HFF-Myc (cell line): Measurements from ENCODE around the gene TGM3.

ENCODE experiments used
- DNase-seq: peaks from one replicate; pipeline ENCODE4 v3.0.0-alpha.2; 2011; ENCODE audit warnings: low read depth; ENCODE audit errors: extremely low read depth
- H3K4me3 ChIP-seq: replicated peaks from 2 replicates; pipeline ENCODE4 v1.5.1; 2011; ENCODE audit warnings: low read depth, mild to moderate bottlenecking, control low read depth, low read length
- TF ChIP-seq, protein P1 (sequence below): IDR thresholded peaks from 2 replicates; pipeline ENCODE4 v1.5.1; 2012; ENCODE audit warnings: mild to moderate bottlenecking, low read depth, low read length, control low read depth; ENCODE audit errors: missing control alignments

TGM3 gene

GRCh38 chr20:2331901-2332565 is 36.2 kb downstream of the TGM3 start:
- TF ChIP-seq, protein P1, sequence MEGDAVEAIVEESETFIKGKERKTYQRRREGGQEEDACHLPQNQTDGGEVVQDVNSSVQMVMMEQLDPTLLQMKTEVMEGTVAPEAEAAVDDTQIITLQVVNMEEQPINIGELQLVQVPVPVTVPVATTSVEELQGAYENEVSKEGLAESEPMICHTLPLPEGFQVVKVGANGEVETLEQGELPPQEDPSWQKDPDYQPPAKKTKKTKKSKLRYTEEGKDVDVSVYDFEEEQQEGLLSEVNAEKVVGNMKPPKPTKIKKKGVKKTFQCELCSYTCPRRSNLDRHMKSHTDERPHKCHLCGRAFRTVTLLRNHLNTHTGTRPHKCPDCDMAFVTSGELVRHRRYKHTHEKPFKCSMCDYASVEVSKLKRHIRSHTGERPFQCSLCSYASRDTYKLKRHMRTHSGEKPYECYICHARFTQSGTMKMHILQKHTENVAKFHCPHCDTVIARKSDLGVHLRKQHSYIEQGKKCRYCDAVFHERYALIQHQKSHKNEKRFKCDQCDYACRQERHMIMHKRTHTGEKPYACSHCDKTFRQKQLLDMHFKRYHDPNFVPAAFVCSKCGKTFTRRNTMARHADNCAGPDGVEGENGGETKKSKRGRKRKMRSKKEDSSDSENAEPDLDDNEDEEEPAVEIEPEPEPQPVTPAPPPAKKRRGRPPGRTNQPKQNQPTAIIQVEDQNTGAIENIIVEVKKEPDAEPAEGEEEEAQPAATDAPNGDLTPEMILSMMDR: no peak
- H3K4me3 ChIP-seq: no peak overlapping the region
- no peak for DNase-seq

GRCh38 chr20:2332711-2333110 is 36.9 kb downstream of the TGM3 start:
- H3K4me3 ChIP-seq: no peak overlapping the region
- TF ChIP-seq, protein P1: no peak
- DNase-seq: no peak

- DNase-seq: no peak
- TF ChIP-seq, protein P1: no peak
- H3K4me3 ChIP-seq: no peak overlapping the region
Measured at GRCh38 chr20:2333821-2334220, 38.0 kb downstream of the TGM3 start.

DNA sequence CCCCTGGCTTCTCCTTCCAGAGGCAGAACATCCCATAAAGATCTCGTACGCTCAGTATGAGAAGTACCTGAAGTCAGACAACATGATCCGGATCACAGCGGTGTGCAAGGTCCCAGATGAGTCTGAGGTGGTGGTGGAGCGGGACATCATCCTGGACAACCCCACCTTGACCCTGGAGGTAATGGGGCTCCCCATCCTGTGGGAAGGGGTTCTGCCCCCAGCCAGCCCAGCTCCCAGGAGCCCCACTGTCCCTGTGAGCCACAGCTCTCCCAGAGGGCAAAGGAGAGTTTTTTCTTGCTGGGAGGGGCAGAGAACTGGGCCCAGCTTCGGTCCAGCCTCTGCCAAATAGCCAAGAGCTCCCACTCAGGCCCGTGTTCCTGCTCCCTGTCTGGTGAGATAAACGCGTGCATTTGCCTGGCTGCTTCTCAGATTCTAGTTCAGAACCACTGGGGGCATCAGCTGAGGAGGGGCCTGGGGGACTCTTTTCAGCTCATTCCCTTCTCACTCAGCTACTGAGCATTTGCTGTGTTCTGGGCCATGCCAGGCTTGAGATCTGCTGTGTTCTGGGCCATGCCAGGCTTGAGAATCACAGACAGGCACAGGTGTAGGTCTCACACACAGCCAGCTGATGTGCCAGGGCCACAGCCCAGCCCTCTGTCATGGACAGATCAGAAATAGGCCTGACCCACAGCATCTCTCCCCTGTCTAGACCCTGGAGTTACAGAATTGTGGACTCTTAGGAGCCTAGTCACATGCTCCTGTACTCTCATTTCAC is 39.5 kb downstream of the TGM3 start:
- no peak overlapping the region for H3K4me3 ChIP-seq
- no peak for DNase-seq
- TF ChIP-seq, protein P1: no peak

DNA sequence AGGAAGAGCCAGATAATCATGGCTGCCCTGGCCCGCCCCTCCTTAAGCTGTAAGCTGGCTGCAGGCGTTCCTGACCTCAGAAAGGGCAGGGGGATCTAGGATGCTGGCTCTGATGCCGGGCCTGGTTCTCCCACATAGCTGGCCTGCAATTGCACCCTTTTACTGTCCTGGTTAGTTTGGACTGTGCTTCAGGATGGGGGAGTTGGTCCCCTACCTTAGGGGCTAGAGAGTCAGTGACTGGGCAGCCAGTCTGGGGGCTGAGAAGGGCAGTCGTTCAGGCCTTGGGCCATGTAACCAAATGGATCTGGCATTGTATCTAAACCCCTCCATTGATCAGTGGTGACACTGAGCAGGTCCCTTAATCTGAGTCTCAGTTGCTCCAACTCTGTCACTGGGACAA is 40.7 kb downstream of the TGM3 start:
- TF ChIP-seq, protein P1: no peak
- no peak overlapping the region for H3K4me3 ChIP-seq
- DNase-seq: no peak

GRCh38 chr20:2337142-2337541 is 41.3 kb downstream of the TGM3 start:
- no peak overlapping the region for H3K4me3 ChIP-seq
- TF ChIP-seq, protein P1: no peak
- no peak for DNase-seq
